ENCODE measurements around the gene NFATC3.

Gene NFATC3

DNA sequence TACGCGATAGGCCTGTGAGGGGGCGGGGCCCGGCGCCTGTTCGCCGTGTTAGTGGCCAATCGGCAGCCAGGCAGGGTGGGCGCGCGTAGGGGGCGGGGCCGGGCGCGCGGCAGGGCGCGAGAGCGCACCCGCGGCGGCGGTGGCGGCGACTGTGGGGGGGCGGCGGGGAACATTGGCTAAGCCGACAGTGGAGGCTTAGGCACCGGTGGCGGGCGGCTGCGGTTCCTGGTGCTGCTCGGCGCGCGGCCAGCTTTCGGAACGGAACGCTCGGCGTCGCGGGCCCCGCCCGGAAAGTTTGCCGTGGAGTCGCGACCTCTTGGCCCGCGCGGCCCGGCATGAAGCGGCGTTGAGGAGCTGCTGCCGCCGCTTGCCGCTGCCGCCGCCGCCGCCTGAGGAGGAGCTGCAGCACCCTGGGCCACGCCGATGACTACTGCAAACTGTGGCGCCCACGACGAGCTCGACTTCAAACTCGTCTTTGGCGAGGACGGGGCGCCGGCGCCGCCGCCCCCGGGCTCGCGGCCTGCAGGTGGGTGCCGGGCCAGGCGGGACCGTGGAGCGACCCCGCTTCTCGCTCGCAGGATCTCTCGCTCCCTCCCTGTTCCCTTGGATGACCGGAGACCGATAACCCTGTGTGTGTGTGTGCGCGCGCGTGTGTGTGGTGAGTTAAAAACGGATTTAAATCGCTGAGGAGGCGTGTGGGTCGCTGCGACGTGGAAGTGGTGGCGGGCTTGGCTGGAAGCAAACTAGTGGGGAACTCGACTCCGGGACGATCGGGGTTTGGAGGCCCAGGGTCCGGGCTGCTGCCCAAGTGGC, at the start of gene NFATC3:
Gene NFATC3 (plus strand): TSS at position 112 of the 813 bp plus-strand sequence. CDS start 312 bp downstream, at position 424.
- DNase-seq (ENCODE audit: low read depth in 2 of 2) = peak; percentile 98

DNA sequence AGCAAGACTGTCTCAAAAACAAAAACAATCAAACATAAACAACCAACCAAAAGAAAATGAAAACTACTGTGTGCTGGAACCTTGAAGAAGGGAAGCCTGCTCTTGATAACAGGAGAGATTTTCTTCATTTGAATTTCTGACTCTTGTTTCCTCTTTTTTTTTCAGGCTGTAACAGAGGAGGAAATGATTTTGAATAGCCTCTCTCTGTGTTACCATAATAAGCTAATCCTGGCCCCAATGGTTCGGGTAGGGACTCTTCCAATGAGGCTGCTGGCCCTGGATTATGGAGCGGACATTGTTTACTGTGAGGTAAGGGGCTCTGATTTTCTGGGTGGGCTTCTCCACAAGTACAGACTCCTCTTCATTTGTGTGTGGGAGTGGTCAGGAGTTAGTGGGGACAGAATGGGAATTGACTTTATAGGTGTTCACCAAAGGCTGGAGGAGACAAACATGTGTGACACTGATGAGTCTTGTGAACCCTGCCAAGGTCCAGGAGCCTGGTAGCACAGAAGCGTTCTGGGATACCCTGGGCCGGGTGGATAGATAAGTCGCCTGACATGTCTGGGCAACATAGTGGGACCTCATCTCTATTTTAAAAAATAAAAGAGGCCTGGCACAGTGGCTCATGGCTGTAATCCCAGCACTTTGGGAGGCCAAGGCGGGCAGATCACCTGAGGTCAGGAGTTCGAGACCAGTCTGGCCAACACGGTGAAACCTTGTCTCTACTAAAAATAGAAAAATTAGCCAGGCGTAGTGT, 47.2 kb upstream of the NFATC3 start:
- no peak for DNase-seq (ENCODE audit: low read depth in 2 of 2)

DNA sequence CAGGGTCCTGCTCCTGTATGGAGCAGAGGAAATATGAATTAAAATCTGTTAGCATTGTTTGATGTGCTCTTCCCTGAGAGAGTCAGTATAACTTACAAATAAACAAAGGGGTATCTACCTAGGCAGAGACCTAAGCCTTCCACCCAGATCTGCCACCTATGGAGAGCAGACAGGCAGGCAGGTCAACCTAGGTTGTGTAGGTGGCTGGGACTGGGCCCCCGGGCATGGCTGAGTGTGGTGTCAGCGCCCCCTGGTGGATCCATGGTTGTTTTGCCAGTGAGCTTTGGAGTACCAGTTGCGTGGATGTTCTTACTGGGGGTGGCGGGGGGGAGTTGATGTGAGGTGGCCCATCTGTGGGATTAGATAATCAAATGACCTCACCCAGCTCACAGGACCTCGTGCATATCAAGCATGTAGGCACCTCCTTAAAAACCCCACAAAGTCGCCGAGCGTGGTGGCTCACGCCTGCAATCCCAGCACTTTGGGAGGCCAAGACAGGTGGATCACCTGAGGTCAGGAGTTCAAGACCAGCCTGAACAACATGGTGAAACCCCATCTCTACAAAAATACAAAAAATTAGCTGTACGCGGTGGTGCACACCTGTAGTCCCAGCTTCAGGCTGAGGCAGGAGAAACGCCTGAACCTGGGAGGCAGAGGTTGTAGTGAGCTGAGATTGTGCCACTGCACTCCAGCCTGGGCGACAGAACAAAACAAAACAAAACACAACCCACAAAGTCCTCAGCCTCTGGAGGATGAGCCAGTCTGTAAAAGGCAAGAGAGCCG, 44.5 kb upstream of the NFATC3 start:
- DNase-seq (ENCODE audit: low read depth in 2 of 2) = peak; percentile 79 to 81

DNA sequence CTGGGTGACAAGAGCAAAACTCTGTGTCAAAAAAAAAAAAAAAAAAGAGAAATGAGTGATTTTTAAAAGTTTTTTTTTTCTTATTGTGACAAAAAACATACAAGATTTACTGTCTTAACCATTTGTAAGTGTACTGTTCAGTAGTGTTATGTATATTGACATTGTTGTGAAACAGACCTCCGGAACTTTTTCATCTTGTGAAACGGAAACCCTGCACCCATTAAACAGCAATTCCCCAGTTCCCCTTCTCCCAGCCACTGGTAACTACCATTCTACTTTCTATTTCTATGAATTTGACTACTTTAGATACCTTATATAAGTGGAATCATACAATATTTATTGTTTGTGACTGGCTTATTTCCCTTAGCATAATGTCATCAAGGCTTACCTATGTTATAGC, 43.4 kb upstream of the NFATC3 start:
- DNase-seq (ENCODE audit: low read depth in 2 of 2) = no peak

DNA sequence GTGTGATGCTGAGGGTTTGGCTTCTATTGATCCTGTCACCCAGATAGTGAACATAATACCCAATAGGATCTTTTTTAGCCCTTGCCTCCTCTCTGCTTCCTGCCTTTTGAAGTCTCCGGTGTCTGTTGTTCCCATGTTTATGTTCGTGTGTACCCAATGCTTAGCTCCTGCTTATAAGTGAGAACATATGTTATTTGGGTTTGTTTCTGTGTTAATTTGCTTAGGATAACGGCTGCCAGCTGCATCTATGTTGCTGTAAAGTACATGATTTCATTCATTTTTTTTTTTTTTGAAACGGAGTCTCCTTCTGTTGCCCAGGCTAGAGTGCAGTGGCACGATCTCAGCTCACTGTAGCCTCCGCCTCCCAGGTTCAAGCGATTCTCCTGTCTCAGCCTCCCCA, 39.1 kb upstream of the NFATC3 start:
- no peak for DNase-seq (ENCODE audit: low read depth in 2 of 2)

DNA sequence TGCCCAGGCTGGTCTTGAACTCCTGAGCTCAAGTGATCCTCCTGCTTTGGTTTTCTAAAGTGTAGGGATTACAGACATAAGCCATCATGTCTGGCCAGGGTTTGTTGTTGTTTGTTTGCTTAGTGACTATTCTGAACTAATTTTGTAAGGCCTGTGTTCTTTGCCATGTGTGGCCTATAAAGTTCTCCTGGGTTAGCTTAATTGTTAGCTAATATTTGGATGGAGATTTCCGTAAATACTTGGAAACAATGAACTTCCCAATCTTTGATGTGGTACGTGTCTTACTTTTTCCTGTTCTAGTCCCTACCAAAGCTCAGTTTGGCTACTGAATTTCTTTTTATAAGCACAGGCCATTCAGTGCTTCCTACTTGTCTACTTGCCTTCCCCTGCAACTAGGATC, 37.2 kb upstream of the NFATC3 start:
- no peak for DNase-seq (ENCODE audit: low read depth in 2 of 2)

DNA sequence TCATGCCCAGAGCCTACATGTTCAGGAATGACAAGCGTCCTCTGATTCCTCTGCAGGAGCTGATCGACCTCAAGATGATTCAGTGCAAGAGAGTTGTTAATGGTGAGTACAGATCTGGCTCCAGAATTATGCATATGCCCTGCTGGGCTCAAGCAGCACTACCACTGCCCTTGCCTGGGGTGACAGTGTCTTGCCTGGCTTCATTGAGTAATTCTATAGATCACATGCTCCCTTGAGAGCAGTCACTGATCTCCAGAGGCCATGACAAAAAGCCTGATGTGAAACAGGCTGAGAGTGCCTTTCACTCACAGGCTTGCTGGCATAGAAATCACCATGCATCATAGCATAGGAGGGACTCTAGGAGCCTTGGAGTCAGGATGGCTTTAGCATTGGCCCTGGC, 35.7 kb upstream of the NFATC3 start:
- no peak for DNase-seq (ENCODE audit: low read depth in 2 of 2)

DNA sequence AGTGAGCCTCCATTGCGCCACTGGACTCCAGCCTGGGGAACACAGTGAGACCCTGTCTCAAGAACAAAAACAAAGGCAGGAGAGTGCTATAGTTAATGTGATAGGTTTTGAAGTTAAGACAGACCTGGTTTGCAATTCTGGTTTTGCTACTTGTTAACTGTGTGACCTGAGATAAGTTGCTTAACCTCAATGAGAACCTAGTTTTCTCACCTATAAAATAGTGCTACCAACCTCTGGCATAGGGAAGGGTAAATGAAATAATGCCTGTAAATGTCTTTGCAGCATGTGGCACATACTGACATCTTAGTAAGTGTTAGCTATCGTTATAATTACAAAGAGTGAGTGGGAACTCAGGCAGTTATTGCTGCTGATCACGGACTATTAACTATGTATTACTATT, 29.8 kb upstream of the NFATC3 start:
- DNase-seq (ENCODE audit: low read depth in 2 of 2) = no peak

DNA sequence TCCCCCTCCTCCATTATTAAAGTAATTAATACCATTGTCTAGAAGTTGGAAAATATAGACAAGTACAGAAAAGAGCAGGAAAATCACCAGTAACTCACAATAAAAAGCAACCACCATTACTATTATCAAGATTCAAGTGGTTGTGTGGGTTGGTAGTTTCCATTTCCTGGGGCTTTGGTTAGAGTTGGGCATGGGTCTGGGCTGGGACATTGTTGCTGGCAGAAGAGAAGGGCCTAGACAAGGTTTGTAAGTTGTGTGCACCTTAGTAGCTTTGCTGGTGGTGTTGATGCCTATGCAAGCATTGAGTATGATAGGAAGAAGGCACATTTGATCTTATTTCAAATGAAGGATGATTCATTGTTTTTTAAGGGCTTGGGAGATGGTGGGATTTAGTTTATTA, 25.4 kb upstream of the NFATC3 start:
- DNase-seq (ENCODE audit: low read depth in 2 of 2) = no peak

DNA sequence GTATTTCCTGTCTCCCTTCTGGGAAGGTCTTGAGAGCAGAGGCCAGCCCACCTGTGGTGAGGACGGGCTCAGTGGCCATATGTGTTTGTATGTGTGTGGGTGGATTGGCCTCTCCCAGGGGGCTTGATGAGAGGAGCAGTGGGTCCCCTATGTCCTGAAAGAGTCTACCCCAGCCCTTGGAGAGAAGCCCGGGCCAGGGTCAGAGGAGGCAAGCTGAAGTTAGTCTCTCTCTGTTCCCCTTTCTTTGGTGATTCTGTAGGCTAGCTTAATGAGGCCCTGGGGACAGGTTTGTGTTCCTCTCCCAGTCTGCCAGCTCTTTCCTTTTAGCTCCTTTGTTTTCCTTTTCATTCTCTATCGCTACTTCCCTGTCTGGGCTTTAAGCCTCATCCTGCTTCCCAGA, 23.8 kb upstream of the NFATC3 start:
- DNase-seq (ENCODE audit: low read depth in 2 of 2) = no peak

DNA sequence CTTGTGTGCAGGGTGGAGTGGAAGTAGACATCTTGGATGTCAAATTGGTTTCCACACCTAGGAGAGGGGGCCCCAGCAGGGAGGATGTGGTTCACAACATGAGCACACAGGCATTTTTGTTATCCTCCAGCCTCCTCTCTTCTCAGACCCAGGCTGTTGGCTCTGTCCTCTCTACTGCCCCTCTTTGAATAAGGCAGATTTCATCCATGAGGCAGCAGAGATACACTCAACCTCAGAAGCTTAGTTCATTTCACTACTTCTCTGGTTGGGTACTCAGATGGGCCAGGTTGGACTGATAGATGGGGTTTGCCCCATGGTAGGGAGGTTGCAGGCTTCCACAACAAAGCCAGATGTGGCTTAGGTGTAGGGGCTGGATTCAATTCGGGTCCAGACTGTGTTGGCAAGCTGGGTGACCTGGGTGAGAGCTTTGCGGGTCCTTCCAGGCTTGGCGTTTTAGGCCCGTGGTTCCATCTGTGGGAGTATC, 22.2 kb upstream of the NFATC3 start:
- no peak for DNase-seq (ENCODE audit: low read depth in 2 of 2)

DNA sequence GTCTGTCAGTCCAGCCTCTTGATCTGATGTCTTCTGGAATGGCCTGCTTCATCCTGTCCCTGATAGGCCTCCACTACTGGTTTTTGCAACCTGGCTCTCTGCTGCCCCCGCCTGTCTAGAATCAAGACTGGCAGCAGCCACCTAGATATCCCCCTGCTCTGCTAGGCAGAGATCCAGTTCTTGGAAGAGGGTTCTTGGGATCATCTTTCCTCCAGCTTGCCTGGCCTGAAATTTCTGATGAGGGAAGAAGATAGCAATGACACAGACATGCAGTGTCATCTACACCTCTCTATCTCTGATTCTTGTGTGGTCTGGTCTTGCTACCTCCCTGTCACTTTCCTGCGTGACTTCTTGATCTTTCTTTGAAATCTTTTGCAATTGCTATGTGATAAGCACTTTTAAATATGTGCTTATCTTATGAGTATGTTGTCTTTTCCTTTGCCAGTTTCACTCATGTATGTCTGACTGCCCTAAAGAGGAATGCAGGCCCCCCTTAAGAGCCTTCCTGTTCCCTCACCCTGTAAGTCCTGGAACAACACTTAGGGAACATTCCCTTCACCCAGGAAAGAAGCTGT, 20.3 kb upstream of the NFATC3 start:
- peak; percentile 36 to 47 for DNase-seq (ENCODE audit: low read depth in 2 of 2)

DNA sequence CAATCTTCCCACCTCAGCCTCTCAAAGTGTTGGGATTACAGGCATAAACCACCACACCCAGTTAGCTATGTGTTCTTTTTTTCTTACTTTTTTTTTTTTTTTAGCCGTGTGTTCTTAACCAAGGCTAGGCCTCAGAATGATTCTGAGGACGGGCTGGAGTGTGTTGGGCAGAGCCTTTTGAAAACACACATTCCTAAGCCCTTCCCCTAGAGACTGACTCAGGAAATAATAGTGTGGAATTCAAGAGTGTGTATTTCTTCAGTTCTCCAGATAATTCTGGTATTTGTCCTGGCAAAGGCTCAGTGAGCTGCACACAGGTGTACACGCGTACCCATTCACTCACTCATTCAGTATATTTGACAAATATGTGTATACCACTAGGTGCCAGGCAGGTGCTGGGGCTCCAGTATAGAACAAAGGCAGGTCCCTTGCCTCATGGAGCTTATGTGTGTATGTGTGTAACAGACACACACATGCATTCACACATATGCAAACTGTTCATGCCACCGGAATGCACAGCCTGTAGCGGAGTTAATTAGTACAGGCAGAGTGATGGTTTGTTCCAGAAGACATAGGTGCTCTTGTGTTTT, 19.4 kb upstream of the NFATC3 start:
- no peak for DNase-seq (ENCODE audit: low read depth in 2 of 2)

DNA sequence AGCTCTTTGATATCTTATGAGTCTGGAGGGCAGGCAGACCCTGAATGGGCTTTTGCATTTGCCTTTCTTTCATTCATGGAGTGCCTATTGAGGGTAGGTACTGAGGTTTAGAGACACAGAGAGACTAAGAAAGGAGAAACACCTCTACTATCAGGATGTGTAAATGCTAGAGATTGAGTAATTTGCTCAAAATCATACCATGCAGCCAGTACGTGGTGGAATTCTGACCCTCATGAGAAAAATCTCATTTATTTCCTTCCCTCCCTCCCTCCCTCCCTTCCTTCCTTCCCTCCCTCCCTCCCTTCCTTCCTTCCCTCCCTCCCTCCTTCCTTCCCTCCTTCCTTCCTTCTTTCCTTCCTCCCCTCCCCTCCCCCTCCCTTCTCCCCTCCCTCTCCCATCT, 18.4 kb upstream of the NFATC3 start:
- no peak for DNase-seq (ENCODE audit: low read depth in 2 of 2)

DNA sequence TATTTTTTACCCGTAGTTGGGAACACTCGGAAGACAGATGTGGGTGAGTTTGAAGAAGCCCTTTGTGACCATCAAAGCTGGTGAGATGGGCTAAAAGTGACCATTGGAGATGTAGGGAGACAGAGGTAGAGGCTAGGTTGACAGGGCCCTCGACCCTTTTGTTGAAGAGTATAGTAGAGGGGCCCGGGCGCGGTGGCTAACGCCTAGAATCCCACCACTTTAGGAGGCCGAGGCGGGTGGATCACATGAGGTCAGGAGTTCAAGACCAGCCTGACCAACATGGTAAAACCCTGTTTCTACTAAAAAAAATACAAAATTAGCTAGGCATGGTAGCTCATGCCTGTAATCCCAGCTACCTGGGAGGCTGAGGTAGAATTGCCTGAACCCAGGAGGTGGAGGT, 16.2 kb upstream of the NFATC3 start:
- DNase-seq (ENCODE audit: low read depth in 2 of 2) = no peak

DNA sequence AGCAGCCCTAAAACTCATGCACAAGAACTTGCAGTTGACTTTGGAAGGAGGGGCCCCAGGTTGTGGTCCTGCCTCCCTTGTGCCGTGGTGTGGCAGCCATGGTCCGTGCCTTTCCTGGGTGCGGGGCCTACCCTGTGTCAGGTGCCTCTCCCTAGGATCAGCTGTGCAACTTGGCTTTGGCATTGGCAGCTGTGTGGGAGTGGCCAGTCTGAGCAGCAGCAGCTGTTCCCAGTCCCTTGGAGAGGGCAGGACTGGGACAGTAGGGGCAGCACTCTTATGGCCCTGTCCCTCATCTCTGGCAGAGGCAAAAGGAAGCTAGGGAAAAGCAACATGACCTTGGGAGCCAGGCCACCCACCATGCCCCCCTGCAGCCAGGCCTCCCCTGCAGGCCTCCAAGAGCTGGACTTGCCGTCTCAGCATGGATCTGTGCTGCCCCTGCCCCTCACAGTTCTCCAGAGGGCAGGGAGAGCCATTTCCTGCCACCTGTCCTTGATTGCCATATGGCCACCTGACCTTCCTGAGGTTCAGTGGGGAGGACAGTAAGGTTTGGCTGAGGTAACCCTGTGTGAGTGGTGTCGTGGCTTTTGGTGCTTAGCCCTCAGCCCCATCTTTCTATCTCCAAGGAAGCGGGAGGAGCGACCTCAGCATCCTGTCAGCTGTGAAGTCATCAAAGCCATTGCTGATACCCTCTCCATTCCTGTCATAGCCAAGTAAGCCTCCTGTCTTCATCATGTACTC, 15.5 kb upstream of the NFATC3 start:
- no peak for DNase-seq (ENCODE audit: low read depth in 2 of 2)

DNA sequence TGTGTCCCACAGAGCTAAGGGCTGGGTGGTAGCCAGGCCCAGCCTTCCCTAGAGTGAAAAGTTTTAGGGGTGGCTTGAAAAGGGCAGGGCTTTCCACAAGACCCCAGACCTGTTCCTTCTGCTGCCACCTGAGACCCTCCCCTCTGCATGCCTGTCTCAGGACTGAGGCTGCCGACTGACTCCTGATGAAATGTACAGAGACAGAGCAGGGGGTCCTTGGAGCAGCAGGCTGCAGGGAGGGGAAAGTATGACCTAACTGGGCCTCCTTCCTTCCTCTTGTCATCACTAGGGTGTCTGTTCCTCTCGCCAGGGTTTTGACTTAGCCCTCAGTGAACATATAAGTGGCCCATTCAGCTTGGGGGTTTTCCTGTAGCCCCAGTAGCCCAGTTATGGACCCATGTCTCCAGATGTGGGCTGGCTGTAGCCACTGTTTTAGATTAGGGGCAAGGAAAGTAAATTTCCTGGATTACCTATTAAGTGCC, 14.9 kb upstream of the NFATC3 start:
- no peak for DNase-seq (ENCODE audit: low read depth in 2 of 2)

DNA sequence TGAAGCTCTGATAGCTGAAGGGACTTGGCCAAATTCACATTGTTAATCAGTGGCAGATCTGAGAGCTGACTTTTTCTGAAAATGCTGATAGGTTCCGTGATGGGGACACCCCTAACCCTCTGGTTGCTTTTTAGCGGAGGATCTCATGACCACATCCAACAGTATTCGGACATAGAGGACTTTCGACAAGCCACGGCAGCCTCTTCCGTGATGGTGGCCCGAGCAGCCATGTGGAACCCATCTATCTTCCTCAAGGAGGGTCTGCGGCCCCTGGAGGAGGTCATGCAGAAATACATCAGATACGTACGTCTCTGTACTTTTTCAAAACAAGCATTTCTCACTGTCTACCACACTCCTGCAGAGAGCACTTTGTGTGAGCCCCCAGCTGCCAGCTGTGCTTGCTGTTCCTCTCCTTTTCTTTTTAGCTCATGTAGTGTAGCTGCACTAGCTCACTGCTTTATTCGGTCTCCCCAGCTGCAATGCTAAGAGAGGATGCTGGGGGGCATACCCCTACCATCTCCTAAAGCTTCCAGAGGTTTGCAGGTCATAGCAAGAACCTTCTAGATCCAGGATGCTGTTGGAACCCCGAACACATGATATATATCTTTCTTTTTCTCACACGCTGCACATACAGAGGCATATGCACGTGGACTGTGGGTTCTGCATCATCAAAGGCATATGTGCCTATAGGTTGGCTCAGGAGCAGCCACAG, 14.2 kb upstream of the NFATC3 start:
- no peak for DNase-seq (ENCODE audit: low read depth in 2 of 2)

DNA sequence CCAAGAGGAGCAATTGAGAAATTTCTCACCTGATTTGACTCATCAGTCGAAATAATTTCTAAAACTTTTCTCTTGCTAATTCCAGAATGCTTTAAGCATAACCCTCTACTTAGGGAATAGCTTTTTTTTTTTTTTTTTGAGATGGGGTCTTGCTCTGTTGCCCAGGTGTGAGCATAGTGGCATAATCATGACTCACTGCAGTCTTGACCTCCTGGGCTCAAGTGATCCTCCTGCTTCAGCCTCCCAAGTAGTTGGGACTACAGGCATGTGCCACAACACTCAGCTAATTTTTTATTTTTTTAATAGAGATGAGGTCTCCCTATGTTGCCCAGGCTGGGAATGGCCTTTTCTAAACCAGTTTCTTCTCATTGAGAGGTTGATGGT, 13.7 kb upstream of the NFATC3 start:
- no peak for DNase-seq (ENCODE audit: low read depth in 2 of 2)

DNA sequence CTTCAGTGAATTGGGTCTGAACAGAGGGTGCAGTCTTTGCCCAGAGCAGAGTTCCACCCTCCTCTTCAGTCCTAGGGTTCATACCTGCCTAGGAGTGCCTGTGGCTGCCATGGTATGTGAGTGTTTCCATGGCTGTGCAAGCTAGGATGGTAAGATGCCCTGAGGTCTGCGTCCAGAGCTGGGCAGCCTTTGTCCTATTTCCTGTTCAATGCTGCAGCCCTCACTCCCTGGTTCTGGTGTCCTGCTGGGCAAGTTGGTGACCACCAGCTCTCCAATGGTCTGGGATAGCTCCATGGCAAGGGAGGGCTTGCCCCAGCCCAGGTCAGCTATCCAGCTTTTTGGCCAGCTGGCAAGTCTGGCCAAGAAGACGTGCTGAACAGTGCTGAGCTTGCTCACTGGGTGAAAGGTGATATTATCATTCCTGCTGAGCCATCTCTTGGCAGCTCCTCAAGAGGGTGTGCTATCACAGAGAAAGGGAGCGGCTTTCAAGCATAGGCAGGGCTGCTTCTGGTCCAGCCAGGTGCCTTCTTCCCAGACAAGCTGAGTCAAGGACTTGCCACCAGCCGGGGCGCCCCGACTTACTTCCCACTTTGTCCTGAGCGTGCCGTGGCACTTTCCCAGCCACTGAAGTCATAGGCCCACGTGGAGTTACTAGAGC, 13.0 kb upstream of the NFATC3 start:
- DNase-seq (ENCODE audit: low read depth in 2 of 2) = no peak
